ENCODE measurements around the gene DOCK2.

The DOCK2 gene

DNA sequence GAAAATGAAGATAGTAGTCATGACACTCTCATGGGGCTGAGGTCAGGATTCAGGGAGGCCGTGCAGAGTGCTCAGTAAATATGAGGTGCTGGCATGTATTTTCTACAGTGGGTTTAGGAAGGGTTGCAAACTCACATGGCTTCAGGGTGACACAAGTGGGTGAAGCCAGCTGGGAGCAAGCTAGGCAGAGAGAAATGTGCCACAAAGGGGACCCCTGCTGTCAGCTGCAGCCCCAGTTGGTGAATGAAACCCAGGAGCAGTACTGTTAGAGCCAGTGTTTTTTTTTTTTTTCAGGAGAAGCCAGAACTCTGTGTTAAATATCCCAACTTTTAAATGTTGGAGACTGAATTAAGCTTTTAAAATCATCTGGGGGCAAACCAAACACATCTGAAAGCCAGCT is 267.9 kb downstream of the DOCK2 start:
- DNase-seq (ENCODE audit: low read depth) = no peak

GRCh38 chr5:169906745-169907649 is 269.9 kb downstream of the DOCK2 start:
- DNase-seq (ENCODE audit: low read depth) = no peak

- no peak for DNase-seq (ENCODE audit: low read depth)
These were observed 271.8 kb downstream of the DOCK2 start for GRCh38 chr5:169908864-169909263.

- DNase-seq (ENCODE audit: low read depth) = no peak
These were observed 272.9 kb downstream of the DOCK2 start for GRCh38 chr5:169909945-169910344.

GRCh38 chr5:169910393-169910792 is 273.3 kb downstream of the DOCK2 start:
- DNase-seq (ENCODE audit: low read depth) = no peak

GRCh38 chr5:169911448-169912212 is 274.6 kb downstream of the DOCK2 start:
- DNase-seq (ENCODE audit: low read depth) = no peak

GRCh38 chr5:169913479-169913878 is 276.4 kb downstream of the DOCK2 start:
- no peak for DNase-seq (ENCODE audit: low read depth)

DNA sequence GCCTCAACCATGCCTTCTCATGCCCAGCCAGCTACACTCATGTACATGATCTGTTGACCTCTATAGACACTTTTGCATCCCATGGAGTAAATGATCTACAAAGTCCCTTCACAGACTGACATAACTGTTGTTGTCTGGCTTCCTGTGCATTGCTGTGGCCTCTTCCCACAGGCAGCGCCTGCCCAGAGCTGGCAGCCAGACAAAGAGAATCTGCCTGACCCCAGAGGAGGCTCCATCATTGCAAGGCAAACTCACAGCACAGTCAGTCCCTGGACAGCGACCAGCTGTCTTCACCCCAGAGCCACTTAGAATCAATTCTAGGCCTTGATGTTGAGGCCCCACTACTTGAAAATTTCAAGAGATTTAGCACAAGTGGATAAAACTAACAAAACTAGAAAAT is 277.7 kb downstream of the DOCK2 start:
- no peak for DNase-seq (ENCODE audit: low read depth)

DNA sequence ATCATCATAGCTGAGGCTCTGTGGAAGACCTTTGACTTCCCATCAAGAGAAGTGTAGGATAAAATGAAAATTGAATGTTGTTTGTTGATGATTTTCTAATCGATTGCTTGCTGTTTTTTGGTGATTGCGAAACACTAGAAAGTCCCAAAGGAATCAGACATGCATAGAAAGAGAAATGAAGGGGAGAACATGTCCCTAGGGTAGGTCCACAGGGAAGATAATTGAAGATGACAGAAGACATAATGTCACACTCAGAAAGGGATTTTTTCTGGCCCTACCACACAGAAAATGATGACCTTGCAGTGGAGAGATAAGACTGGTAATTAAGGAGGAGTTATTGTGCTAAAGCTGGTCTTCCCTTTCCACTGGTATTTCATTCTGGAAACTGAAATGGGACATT is 280.4 kb downstream of the DOCK2 start:
- DNase-seq (ENCODE audit: low read depth) = no peak

GRCh38 chr5:169918228-169918627 is 281.2 kb downstream of the DOCK2 start:
- DNase-seq (ENCODE audit: low read depth) = no peak

DNA sequence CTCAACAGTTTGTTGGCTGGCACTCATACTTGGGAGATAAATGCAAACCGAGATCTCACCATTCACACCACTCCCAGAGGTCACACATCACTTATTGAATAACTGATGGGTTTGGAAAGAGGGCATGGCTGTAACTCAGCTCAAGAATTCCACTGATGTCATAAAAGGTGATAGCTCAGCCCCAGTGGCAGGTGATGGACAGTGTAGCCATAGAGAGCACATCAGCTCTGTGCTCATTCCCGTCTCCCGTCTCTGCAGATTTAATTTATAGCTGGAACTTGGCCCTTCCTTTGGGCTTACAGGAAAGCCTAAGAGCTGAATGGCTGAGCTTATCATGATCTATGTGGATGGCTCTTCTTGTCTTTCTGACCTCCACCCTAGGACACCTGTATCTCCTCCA is 283.4 kb downstream of the DOCK2 start:
- DNase-seq (ENCODE audit: low read depth) = no peak

GRCh38 chr5:169921384-169921783 is 284.3 kb downstream of the DOCK2 start:
- no peak for DNase-seq (ENCODE audit: low read depth)

DNA sequence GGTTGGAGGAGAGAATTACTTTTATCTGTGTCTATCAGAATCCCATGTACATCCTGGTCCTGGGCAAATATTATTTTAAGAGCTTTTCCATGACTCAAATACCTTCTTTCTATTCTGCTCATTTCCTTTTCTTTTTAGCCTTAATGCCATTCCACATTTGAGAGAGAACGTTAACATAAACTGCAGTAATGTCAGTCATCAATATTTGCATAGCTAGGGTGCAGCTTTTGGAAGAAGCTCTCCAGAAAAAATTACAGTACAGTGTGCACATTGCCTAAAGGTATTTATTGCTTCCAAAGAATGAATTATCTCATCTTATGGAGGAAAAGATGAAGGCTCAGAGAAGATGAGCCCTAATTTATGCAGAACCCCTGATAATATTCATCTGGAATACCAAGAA is 284.9 kb downstream of the DOCK2 start:
- DNase-seq (ENCODE audit: low read depth) = no peak

DNA sequence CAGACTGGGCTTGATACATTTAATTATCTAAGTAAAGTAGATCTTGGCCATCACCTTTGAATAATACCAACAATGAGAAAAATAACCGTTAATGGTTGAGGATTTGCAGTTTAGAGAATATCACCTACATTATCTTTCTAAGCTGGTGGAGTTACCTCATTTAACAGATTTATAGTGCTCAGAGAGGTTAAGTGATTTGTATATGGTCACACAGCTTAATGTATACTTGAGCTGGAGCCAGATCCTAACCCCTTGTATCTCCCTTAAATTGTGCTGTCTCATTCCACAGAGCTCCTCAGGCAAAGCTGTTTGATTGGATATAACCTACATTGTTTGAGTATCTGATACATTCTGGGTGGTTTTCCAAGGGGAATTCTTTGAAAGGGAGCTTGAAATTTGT is 285.4 kb downstream of the DOCK2 start:
- DNase-seq (ENCODE audit: low read depth) = no peak

DNA sequence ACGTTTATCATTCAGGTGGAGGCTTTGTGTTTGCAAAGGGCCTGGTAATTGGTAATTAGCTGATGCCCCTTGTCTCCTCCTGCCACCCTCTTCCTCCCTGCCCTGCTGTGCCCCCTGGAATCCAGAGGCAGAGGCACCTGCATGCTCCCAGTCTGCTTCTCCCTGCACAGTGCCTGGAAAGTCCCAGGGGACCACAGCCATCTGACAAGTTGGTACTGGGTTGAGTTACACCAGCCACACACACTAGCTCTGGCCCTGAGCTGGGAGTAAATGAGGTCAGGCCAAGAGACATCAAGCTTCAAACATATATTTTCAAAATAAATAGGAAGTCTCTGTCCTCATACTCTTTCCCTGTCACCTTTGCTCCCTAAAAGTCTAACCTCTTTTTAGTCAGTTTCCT is 286.9 kb downstream of the DOCK2 start:
- no peak for DNase-seq (ENCODE audit: low read depth)

DNA sequence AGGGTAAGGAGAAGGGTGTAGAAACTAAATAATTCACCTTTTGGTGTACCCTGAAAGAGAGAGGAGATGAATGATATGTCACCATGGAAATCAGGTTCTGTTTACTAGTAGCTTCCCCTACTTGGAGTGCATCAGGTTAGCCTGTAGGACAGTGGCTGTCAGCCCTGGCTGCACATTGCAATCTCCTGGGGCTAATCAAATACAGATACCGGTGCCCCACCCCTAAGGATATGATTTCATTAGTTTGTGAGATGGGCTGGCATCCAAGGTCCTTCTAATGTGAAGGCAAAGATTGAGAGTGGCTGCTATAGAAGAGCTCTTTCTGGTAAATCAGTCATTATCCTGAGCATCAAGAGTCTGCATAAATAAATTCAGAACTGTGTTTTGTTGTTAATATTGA is 296.1 kb downstream of the DOCK2 start:
- DNase-seq (ENCODE audit: low read depth) = no peak

- no peak for DNase-seq (ENCODE audit: low read depth)
These were observed 296.5 kb downstream of the DOCK2 start for GRCh38 chr5:169933616-169934015.

- no peak for DNase-seq (ENCODE audit: low read depth)
These were observed 297.9 kb downstream of the DOCK2 start for GRCh38 chr5:169934990-169935389.

DNA sequence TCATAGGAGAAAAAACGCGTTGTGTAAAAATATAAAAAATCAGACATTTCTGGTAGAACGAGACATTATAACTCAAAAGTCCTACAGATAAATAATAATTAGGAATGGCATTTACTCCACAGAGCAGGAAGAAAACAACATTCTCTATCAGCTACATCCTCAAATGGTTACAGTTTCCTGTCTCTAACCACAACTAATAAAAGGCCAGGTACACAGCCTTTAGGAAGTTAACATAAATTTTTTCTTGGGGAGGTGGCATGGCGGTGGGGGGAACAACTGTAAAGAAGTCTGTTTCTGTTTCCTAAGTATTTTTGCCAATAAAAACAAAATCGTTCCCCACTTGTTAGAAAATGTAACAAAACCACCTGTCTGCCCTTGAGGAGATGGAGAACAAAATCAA is 298.7 kb downstream of the DOCK2 start:
- DNase-seq (ENCODE audit: low read depth) = no peak

- DNase-seq (ENCODE audit: low read depth) = no peak
These were observed 301.4 kb downstream of the DOCK2 start for GRCh38 chr5:169938439-169938838.

DNA sequence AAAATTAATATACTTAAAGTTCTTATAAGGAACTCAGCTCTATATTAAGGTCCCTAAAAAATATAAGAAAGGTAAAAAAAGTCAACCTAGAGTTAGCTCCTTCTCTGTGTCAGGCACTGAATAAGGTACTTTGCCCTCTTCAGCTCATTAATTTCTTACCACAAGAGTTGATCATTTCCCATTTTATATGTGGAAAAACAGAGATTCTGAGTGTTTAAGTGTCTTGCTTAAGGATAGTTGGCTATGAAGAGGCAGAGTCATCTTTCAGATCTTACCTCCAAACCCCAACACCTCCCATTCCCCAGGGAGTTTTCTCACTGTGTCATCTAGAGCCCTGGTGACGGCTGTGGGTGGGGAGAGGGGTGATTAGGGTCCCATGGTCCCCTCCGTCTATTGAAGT is 302.7 kb downstream of the DOCK2 start:
- DNase-seq (ENCODE audit: low read depth) = no peak

GRCh38 chr5:169941542-169941941 is 304.5 kb downstream of the DOCK2 start:
- no peak for DNase-seq (ENCODE audit: low read depth)

DNA sequence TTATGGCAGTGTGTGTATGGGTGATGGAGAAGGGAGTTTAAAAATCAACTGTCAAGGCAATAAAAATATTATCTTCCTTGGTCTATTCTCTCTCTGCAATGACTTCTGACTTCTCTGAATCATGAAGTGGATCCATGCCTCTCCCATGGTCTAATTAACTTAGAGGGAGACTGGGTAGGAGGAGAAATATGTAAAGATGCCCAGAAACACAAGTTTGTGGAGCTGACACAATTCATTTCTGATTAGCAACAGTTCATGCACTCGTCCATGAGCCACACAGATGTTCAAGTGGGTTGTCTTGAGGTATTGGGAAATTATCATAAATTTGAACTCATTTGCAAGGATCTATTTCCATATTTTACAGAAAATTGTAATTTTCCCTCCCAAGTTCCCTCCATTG is 305.1 kb downstream of the DOCK2 start:
- no peak for DNase-seq (ENCODE audit: low read depth)
